Upper lobe of left lung (tissue), 6 donors: Measurements from ENCODE around the gene ZNF41. TPM values are rescaled to one million over a fixed set of nuclear protein-coding genes. Genes with fewer than 3 reads are reported as not detected.

Experiments used
- ATAC-seq, 2 donors: fragments of 200-7000 bp; cut with Tn5 transposase; one replicate each; pipeline ENCODE4 v1.9.1; 2022; ENCODE audit warnings: mild to moderate bottlenecking in 2 of 2, moderate library complexity in 2 of 2; ENCODE audit not compliant: low FRiP score in 2 of 2
- DNase-seq, 2 donors: peaks; one replicate each; pipeline ENCODE4 v3.0.0-alpha.2; 2019 to 2020
- H3K27ac ChIP-seq, 4 donors: fragments of 200-600 bp; sonication (generic); one replicate each; pipeline ENCODE4 v1.5.1; 2016 to 2019
- H3K27me3 ChIP-seq, 4 donors: fragments of 200-600 bp; sonication (generic); one replicate each; pipeline ENCODE4 v1.5.1; 2017 to 2019
- H3K36me3 ChIP-seq, 4 donors: fragments of 200-600 bp; sonication (generic); one replicate each; pipeline ENCODE4 v1.5.1; 2016 to 2019
- H3K4me1 ChIP-seq, 4 donors: fragments of 200-600 bp; sonication (generic); one replicate each; pipeline ENCODE4 v1.5.1; 2018 to 2019
- H3K4me3 ChIP-seq, 4 donors: fragments of 200-600 bp; sonication (generic); one replicate each; pipeline ENCODE4 v1.5.1; 2017 to 2019; ENCODE audit warnings: mild to moderate bottlenecking in 2 of 4, moderate library complexity in 1 of 4
- H3K9me3 ChIP-seq, 4 donors: fragments of 200-600 bp; sonication (generic); one replicate each; pipeline ENCODE4 v1.5.1; 2018 to 2019
- EP300 ChIP-seq, 4 donors: sonication (generic); formaldehyde crosslinking; IDR thresholded peaks; one replicate each; pipeline ENCODE4 v1.5.1; 2017; ENCODE audit warnings: antibody characterized with exemption in 4 of 4, control low read depth in 2 of 4
- POLR2A ChIP-seq, 4 donors: fragments of 450-650 bp; IDR thresholded peaks; one replicate each; pipeline ENCODE4 v1.5.1; 2016 to 2017; ENCODE audit warnings: antibody characterized with exemption in 4 of 4, mild to moderate bottlenecking in 2 of 4
- WGBS, 2 donors: methylation state at CpG; one replicate each; pipeline ENCODE4 v1.1.5; 2017 to 2018; 5-methylcytosine and 5-hydroxymethylcytosine counted together
- total RNA-seq, 6 donors: library from RNA; depleted of rRNA in 4 of 6; stranded (reverse); fragments of >200 nt in 4 of 6; gene quantifications; one replicate each; pipeline versions ENCODE4 v1.1.0 to v1.2.1, GENCODE V29; 2016 to 2021
- donor health status: DM: no; HTN: no; CAD: no; lungs with moderate emphysema.
- donor health status: DM: no; HTN: yes; CAD: no; lungs with severe emphysema.

ZNF41 gene
- total RNA-seq, 6 donors from 2014 or later: 3.4 to 35.6 (median 10.2) TPM

DNA sequence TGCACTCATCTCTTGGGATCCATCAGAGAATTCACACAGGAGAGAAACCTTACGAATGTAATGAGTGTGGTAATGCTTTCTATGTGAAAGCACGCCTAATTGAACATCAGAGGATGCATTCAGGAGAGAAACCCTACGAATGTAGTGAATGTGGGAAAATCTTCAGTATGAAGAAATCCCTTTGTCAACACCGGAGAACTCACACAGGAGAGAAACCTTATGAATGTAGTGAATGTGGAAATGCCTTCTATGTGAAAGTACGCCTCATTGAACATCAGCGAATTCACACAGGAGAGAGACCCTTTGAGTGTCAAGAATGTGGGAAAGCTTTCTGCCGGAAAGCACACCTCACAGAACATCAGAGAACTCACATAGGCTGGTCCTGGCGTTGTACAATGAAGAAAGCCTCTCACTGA lies 69.8 kb downstream of the ZNF41 start:
- no peaks in the 10 kb centered on the region for H3K4me1 ChIP-seq
- no peak for TF ChIP-seq EP300 (IDR thresholded peaks at IDR 0.05)
- no peak for TF ChIP-seq POLR2A (IDR thresholded peaks at IDR 0.05)
- no peaks in the 10 kb centered on the region for H3K27me3 ChIP-seq
- ATAC-seq: no peak
- no peak overlapping the region for H3K27ac ChIP-seq
- no peaks in the 10 kb centered on the region for H3K36me3 ChIP-seq
- no peak for DNase-seq
- WGBS, 2 donors: 81 to 83% methylated on average over 8 of the region's 8 CpGs
- no peak overlapping the region for H3K4me3 ChIP-seq
- peaks cover 9 to 69% (median 25%) of the 10 kb centered on the region in 4 donors for H3K9me3 ChIP-seq

Other genes with a start within 250 kb of the ZNF41 start
- gene ZNF157, start 112.6 kb downstream of the ZNF41 start, total RNA-seq: 1 to 10 TPM in 2 of 6 donors, under 1 TPM in 1, not detected in 3; 0.15 to 1.9 (median 1.0) TPM
- 100 to 1,000 TPM in 2 of 6 donors, 10 to 100 TPM in 4; 42.0 to 104 (median 85.2) TPM for gene ARAF, start 78.0 kb upstream of the ZNF41 start, total RNA-seq
- 100 to 1,000 TPM in 4 of 6 donors, 10 to 100 TPM in 2; 54.5 to 420 (median 163) TPM for gene TIMP1, start 99.2 kb upstream of the ZNF41 start, total RNA-seq
- gene SYN1, start 136.6 kb upstream of the ZNF41 start, total RNA-seq: 10 to 100 TPM in 1 of 6 donors, 1 to 10 TPM in 1, under 1 TPM in 4; 0.20 to 11.5 (median 0.56) TPM
- gene CFP, start 146.7 kb upstream of the ZNF41 start, total RNA-seq: 10 to 100 TPM in 5 of 6 donors, 1 to 10 TPM in 1; 9.1 to 40.6 (median 14.1) TPM
- gene ELK1, start 167.3 kb upstream of the ZNF41 start, total RNA-seq: 10 to 100 TPM; 11.5 to 30.4 (median 21.5) TPM
- gene UXT, start 176.0 kb upstream of the ZNF41 start, total RNA-seq: 10 to 100 TPM; 23.0 to 90.6 (median 75.2) TPM